ENCODE measurements around the gene NFATC2.
"Not testable (repeated sequence)": the region's sequence is repeated elsewhere in the genome, so short reads cannot be mapped to it uniquely, and the experiment has no call there.

Gene NFATC2

DNA sequence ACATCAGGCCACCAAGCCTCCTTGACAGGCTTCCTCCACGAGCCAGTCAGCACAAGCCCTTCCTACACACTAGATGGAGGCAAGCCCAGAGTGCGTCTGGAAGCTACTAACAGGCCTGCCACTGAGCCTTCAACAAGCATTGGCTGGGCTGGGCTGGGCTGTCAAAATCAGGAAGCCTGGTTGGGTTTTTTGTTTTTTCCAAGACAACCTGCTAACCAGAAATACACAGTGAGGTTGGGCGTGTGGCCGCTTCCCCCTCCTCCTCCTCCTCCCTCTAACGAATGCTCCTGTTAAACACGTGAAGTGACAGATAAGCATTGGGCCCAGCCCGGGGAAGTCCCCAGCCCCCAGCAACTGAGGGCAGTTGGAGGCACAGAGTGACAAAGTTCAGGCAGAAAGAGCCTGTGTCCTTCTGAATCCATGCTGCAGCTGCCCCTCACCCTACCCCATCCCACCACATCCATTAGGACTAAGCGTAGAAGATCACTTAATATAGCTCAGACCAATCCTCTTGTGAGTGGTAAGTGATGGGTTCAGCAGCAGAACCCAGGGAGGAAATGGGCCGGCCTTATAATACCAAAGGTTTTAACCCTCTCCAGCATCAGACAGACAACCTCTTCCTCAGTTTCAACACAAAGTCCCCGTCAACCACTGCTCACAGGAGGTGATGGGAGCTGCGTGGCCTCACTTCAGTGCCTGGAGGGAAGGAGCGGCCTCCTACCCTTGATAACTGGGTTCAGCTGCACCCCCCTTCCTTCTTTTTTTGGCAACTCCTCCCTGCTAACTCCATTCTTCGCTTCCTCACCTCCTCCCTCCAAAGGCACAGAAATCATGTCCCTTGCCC lies 1.1 kb downstream of the NFATC2 start:
- in situ Hi-C loops (cut with HindIII; ENCODE audit: low sequenced_read_pairs): no loop called here

DNA sequence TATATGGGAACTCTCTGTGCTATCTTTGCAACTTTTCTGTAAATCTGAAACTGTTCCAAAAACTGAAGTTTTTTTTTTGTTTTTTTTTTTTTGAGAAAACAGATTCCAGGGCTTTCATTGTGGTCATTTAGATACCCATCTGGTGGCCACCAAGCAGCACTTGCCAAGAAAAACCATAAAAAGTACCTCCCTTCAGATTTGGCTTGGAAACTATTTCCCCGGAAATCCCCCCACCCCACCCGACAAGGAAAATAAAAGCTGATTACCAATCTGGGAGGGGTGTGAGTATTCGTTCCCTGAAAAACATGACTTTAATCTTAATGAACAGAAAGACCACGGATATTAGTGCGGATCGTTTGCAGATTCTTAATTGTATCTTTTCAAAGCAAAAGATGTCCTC lies 1.9 kb downstream of the NFATC2 start:
- in situ Hi-C loops (cut with HindIII; ENCODE audit: low sequenced_read_pairs): no loop called here

- in situ Hi-C loops (cut with HindIII; ENCODE audit: low sequenced_read_pairs): not testable (repeated sequence)
Observed at GRCh38 chr20:51540074-51540473, 2.4 kb downstream of the NFATC2 start.

- in situ Hi-C loops (cut with HindIII; ENCODE audit: low sequenced_read_pairs): no loop called here
Observed at GRCh38 chr20:51536116-51537069, 6.1 kb downstream of the NFATC2 start.

DNA sequence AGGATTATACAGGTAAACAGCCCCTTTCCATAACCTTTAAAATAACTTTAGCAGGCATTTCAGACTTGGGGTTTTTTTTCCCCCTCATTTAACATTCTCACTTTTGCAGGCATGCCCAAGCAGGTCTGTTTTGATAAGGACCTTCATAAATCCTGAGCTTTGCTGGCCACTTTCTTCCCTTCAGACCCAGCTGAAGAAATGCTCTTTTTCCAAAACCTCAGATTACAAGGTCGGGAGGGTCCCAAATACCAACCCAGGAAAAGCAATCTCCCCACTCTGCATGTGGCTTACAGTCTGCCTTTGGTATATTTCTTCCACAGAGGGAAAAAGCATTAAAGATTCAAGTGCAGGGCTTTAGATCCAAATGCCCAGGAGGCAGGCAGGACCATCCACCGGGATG lies 6.8 kb downstream of the NFATC2 start:
- in situ Hi-C loops (cut with HindIII; ENCODE audit: low sequenced_read_pairs): no loop called here

DNA sequence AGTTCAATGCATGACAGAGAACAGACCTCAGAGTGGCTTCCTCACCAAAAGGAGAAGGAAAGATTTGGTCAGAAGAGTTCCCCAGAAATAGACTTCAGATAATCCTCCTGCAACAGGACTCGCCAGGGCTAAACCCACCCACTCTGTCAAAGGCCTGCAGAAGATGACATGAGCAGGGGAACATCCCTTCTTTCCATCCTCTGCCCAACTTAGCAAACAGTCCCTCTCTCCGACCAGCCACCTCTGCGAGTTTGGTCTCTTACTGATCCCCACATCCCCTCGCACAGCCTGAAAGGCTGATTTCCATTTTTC lies 7.5 kb downstream of the NFATC2 start:
- in situ Hi-C loops (cut with HindIII; ENCODE audit: low sequenced_read_pairs): no loop called here

DNA sequence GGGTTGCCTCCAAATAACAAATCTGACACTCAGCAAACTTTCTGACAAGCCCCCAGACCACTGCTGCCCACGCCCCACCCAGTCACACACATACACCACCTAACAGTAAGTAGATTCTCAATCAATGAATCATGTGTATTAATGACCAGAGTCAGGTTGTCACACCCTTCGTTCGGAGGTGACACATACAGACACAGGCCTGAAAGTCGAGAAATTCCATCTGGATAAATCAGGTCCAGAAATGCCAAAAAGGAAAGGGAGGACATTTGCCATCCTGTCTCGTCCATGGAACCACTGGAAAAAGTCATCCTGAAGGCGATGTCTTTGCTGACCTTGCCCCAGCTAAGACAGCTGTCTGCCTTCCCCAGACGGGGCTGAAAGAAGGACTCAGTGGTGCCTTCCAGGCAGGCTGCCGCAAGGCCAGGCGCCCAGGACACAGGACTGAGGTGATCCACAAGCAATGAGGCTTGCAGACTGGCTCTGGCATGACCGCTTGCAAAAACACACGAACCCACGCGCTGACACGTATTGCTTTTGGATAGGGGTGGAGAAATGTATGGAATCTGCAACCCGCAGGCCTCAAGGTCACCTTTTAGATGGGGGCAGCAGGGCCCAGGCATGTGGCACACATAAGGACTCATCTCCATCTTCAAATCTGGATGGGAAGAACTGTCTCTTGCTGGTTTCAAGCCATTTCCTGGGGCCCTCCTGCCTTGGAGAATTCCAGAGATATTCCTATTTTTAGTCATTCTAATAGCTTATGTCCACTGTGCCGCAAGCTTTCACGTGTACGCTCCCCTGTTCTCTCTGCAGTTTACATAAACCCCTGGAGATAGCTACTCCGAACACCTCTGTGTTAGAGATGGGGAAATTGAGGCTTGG lies 9.0 kb downstream of the NFATC2 start:
- in situ Hi-C loops (cut with HindIII; ENCODE audit: low sequenced_read_pairs): no loop called here

DNA sequence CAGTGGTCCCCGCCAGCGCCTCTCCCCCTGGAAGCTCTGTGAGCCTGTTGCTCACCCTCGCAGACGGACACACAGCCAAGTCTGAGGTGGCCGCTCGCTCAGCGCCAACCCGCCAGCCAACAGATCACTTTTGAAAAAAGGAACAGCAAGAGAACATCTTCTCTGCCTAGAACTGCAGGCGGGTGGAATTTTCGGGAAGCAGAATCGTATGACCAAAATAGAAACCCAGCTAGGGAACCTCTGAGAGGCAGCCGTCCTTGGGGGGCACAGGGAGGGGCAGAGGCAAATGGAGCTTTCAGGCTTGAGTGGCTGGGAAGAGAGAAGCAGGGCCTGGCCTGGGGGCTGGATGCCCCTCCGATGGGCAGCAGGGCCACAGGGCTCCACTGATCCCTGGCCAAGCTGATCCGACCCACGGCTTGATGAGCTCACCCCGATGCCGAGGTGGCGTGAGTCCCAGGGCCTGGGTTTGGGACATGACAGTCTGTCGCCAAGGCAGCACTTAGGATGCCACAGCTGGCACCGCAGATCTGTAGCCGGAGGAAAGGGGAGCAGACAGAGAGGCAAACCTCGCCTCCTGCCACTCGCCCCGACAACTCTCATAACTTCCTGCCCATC lies 9.8 kb downstream of the NFATC2 start:
- in situ Hi-C loops (cut with HindIII; ENCODE audit: low sequenced_read_pairs): no loop called here

DNA sequence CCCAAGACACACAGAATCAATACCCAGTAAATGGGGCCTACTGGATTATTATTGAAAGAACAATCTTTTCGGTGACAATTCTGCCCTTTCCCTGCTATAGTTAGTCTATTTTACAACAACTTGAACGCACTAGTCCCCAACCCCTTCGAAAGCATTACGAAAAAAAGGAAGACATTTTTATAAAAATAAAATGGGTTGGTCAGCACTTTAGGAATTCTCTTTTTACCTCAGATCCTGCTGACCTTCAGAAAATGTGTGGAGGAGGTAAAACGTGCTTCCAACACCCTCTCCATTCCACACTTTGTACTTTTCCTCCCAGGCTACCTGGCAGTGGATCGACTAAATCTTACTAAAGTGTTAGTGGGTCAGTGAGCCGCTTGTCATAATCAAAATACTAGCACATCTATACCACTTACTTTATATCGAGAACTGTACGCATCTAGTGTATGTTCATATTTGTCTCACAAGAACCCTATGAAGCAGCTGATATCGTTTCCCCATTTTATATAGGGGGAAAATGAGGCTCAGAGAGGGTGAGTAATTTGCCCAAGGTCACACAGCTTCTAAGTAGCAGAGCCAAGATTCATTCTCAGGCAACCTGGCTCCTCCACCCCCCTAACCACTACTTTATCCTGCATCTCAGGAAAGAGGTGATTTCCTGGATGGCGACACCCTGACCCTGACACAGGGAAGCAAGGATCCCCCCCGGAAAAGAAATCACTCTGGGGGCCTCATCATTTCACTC lies 10.6 kb downstream of the NFATC2 start:
- in situ Hi-C loops (cut with HindIII; ENCODE audit: low sequenced_read_pairs): no loop called here

DNA sequence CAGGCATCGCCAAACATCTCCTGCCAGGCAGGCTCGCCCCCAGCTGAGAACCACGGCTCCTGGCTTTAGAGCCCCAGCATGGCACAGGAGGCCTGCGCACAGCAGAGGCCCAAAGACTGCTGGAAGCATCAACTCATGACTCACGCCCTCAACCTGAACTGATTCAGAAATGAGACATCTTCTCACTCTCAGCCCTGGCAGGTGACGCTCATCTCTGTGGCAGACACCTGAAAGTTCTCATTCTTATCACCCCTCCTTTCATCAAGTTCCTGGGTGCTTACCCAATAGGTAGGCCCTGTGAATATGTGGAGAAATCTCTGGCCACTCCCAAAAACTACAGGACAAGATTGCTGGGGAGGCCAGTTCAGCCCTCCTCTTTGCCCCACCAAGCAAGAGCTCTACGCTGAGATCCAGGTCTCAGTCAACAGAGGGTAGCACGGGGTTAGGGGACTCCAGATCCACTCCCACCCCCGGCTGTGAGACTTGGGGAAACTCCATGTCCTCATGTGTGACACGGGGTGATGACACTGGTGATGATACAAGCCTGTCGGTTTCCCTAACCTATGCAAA lies 11.3 kb downstream of the NFATC2 start:
- in situ Hi-C loops (cut with HindIII; ENCODE audit: low sequenced_read_pairs): no loop called here

DNA sequence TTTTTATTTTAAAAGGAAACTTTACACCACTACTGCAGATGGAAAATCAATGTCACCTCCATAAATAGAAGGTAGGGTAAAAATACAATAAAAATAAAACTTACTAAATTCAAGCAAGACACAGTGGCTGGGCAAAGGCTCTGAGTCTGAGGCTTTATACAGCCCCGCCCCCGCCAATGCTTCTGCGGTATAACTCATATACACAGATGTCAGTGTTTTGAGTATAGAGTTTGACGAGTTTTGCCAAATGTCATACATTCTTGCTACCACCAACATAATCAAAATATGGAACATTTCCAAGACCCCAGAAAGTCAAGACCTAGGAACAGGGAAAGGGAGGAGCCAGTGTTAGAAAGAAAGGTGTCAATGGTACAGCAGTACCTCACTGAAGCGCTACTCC lies 12.8 kb downstream of the NFATC2 start:
- in situ Hi-C loops (cut with HindIII; ENCODE audit: low sequenced_read_pairs): no loop called here

- in situ Hi-C loops (cut with HindIII; ENCODE audit: low sequenced_read_pairs): no loop called here
Observed at GRCh38 chr20:51529081-51529681, 13.3 kb downstream of the NFATC2 start.

- in situ Hi-C loops (cut with HindIII; ENCODE audit: low sequenced_read_pairs): no loop called here
Observed at GRCh38 chr20:51528263-51529027, 14.1 kb downstream of the NFATC2 start.

DNA sequence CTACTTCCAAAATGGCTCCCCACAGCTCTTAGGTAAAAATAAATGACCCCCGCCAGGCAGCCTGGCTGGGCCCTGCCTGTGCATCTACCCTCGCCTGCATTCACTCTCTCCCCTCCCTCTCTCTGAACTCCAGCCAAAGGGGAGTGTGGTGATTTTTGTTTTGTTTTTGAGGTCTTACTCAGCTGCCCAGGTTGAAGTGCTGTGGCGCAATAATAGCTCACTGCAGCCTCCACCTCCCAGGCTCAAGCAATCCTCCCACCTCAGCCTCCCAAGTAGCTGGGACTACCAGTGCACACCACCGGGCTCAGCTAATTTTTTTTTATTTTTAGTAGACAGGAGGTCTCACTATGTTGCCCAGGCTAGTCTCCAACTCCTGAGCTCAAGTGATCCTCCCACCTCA lies 15.8 kb downstream of the NFATC2 start:
- in situ Hi-C loops (cut with HindIII; ENCODE audit: low sequenced_read_pairs): no loop called here

DNA sequence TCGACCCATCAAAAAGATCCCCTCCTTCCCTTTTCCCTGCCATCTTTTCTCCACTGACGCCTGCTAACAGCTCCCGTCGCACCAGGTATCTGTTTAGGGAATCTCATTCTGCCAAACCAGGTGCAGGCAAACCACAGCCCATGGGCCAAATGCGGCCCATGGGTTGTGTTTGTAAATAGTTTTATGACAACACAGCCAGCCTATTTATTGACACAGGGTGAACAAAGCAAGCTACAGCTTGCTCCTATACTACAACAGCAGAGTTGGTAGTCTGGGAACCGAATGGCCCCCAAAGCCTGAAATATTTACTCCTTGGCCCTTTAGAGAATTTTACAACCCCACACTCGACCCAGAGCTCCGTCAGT lies 16.4 kb downstream of the NFATC2 start:
- in situ Hi-C loops (cut with HindIII; ENCODE audit: low sequenced_read_pairs): no loop called here

- in situ Hi-C loops (cut with HindIII; ENCODE audit: low sequenced_read_pairs): no loop called here
Observed at GRCh38 chr20:51525241-51526105, 17.0 kb downstream of the NFATC2 start.

DNA sequence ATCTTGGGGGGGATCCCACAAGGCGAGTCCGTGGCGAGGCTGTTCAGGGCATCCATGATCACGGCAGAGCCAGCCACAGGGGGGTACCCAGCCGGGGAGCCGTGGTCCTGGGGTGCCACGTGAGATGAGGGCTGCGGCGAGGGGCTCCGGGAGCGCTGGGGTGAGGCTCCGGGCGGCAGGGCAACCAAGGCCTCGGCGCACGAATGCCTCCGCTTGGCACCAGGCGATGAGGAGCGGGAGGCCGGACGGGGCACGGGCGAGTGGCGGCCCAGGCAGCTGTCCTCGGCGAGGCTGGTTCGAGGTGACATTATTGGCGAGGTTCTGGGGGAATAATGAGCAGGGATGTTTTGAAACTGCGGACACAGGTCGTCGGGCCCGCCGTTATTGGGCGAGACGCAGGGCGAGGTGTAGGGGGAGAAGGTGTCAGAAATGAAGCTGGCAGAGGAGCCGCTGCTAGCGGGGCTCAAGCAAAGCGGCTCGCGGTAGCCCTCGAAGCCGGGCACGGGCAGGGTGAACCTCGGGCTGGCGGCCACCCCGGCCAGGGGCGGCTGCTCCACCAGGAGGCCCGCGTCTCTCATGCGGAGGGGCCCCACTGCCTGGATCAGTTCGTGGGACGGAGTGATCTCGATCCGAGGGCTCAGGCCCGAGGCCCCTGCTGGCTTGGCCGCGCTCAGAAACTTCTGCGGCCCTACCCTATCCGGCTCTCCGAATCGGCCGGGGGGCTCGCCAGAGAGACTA lies 19.1 kb downstream of the NFATC2 start:
- in situ Hi-C loops (cut with HindIII; ENCODE audit: low sequenced_read_pairs): no loop called here
